NT2/D1 (cell line): Measurements from ENCODE around the gene TMEM121B.

Experiments
- DNase-seq: peaks from one replicate; pipeline ENCODE4 v3.0.0-alpha.2; 2011; ENCODE audit warnings: low read depth, low spot score
- H3K27me3 ChIP-seq: 2 replicates; pipeline ENCODE4 v1.6.0; 2011; ENCODE audit warnings: mild to moderate bottlenecking; ENCODE audit not compliant: insufficient read length, insufficient read depth
- H3K36me3 ChIP-seq: 2 replicates; pipeline ENCODE4 v1.6.1; 2011; ENCODE audit warnings: mild to moderate bottlenecking, low read length, mixed read lengths; ENCODE audit not compliant: insufficient read depth, insufficient read length
- H3K4me1 ChIP-seq: 2 replicates; pipeline ENCODE4 v1.5.1; 2011; ENCODE audit not compliant: insufficient read depth, insufficient read length
- H3K4me3 ChIP-seq: 2 replicates; pipeline ENCODE4 v1.5.1; 2011; ENCODE audit warnings: low read depth; ENCODE audit not compliant: insufficient read length
- H3K9ac ChIP-seq: 2 replicates; pipeline ENCODE4 v1.6.0; 2011; ENCODE audit warnings: low read depth; ENCODE audit not compliant: insufficient read length
- H3K9me3 ChIP-seq: 2 replicates; pipeline ENCODE4 v1.5.1; 2011; ENCODE audit warnings: mild to moderate bottlenecking, low read length; ENCODE audit not compliant: insufficient read depth
- SUZ12 ChIP-seq: IDR thresholded peaks from 2 replicates; pipeline ENCODE4 v1.6.1; 2011; ENCODE audit not compliant: insufficient read length, insufficient read depth; ENCODE audit errors: extremely low read depth
- YY1 ChIP-seq: IDR thresholded peaks from 2 replicates; pipeline ENCODE4 v1.6.1; 2011; ENCODE audit not compliant: insufficient read length, insufficient read depth
- ZNF274 ChIP-seq: IDR thresholded peaks from 2 replicates; pipeline ENCODE4 v1.6.1; 2011; ENCODE audit warnings: mild to moderate bottlenecking, low read depth, low read length

TMEM121B gene

DNA sequence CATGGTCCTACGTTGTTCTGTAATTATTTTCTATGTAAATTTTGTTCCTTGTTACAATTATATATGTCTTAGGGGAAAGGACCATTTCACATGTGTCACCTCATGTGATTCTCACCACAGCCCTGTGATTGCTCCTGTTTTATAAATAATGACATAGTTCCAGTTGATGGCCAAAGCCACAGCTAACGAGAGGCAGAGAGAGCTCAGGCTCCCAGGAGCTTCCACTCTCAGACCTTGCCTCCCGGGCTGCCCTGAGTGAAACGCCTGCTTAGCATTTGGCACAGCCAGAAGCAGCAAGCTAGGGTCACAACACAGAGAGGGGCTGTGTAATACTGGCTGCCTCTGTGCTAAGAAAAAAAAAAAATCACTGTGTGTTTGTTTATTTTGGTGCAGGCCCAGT, 5.9 kb downstream of the TMEM121B start:
- Histone ChIP-seq H3K4me1 (peaks cover 10% of the 10 kb centered on the region), H3K27me3 (no peaks in the 10 kb centered on the region), H3K9ac (no peak overlapping the region), H3K4me3 (no peak overlapping the region), H3K9me3 (no peaks in the 10 kb centered on the region), H3K36me3 (no peaks in the 10 kb centered on the region)
- DNase-seq, result no peak
- no peak for TF ChIP-seq ZNF274
- TF ChIP-seq SUZ12, result no peak
- TF ChIP-seq YY1, result no peak

DNA sequence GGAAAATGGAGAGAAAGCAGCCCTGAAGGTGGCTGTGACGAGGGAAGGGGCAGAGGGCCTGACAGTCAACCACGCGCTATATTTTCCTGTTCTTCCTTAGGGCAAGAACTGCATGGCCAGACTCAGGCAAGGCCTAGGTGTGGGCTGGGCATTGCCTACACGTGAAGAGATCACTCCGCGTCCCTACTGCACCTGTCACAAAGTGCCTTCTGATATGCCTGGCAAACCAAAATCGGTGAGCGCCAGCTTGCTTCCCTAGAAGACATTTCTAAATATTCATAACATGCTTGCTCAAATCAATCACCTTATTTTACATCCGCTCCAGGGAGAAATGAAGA, 6.3 kb downstream of the TMEM121B start:
- Histone ChIP-seq H3K27me3 (no peaks in the 10 kb centered on the region), H3K9me3 (no peaks in the 10 kb centered on the region), H3K36me3 (no peaks in the 10 kb centered on the region), H3K9ac (no peak overlapping the region), H3K4me1 (peaks cover 10% of the 10 kb centered on the region), H3K4me3 (no peak overlapping the region)
- TF ChIP-seq SUZ12, result no peak
- no peak for TF ChIP-seq YY1
- no peak for TF ChIP-seq ZNF274
- DNase-seq, result no peak

DNA sequence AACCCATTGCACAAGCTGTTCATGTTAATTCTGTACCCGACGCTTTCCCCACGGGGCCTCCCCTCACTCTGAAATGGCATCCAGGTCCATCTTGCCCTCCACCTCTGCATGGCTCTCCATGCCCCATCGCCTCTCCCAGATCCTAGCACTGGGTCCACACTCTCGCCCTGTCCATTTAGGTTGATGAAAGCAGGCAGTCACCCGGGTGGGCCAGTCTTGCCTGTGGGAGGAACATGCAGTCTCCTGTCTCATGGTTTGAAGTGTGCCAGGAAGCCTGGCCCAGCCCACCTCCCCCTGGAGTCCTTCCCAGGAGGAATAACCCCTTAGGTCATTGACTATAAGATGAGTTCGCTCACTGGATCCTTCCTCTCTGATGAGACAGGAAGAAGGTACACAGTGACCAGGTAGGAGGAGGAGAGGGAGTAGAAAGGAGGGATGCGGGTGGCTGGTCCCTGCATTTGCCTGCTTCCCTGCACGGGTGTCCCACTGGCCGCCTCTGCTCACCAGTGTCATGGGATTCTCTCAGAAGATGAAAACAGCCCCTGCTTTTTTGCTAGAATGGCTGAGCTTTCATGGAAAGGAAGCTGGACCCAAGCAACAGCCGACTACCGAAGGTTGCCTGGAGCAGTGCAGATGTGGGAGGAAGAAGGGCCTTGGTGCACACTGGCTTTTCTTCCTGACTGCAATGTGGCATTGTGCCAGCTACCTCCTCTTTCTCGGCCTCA, 6.8 kb downstream of the TMEM121B start:
- TF ChIP-seq SUZ12 (no peak), YY1 (no peak), ZNF274 (no peak)

DNA sequence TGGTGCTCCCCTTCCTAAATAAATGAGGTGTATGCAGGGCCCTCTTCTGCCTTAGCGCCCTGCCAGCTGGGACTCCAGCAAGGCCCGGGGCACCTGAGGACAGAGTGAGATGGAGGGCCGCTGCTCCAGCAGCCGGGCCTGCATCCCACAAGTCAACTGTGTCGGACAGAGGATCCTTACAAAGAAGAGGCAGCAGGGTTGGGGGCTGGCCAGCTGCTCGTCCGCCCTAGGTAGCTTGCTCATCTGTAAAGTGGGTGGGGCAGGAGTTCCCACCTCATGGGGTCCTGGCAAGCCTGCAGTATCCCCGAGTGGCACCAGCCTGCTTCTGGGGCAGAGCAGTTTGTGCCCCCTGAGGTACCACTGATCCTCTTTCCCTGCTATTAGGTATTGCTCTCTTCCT, 7.6 kb downstream of the TMEM121B start:
- H3K36me3 ChIP-seq, result peaks cover 9% of the 10 kb centered on the region
- H3K27me3 ChIP-seq, result no peaks in the 10 kb centered on the region
- no peak overlapping the region for H3K9ac ChIP-seq
- H3K4me3 ChIP-seq, result no peak overlapping the region
- H3K9me3 ChIP-seq, result no peaks in the 10 kb centered on the region
- DNase-seq, result no peak
- TF ChIP-seq SUZ12, result no peak
- no peak for TF ChIP-seq YY1
- TF ChIP-seq ZNF274, result no peak
- H3K4me1 ChIP-seq, result peaks cover 8% of the 10 kb centered on the region

More for the DNA sequence above, 6.8 kb downstream of the TMEM121B start:
- Histone ChIP-seq H3K36me3 (peaks cover 2% of the 10 kb centered on the region), H3K27me3 (no peaks in the 10 kb centered on the region), H3K4me1 (peaks cover 8% of the 10 kb centered on the region), H3K4me3 (no peak overlapping the region), H3K9ac (no peak overlapping the region), H3K9me3 (no peaks in the 10 kb centered on the region)
- no peak for DNase-seq

DNA sequence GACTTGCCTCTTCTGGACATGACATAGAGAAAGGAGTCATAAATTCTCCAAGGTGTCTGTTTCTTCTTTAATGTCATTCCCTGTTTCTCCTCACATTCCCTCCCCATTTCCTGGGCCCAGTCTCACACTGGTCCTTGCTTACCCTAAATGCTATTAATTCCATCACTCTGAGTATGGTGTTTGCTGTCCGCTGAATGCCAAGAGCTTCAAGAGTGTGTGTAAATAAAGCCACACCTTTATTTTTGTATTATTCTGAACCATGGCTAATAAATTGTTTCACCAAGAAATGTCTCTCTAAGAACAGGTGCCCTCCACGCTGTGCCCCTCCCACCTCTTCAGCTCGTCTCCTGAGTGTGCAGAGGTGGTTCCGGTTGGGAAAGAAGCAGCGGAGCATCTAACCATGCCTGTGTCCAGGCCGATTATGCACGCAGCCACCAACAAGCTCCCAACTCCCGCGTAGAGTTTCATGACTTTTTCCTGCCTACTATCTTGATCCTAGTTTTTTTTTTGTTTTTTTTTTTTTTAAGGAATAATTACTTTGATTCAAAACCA, 8.6 kb downstream of the TMEM121B start:
- peaks cover 15% of the 10 kb centered on the region for H3K36me3 ChIP-seq
- peaks cover 8% of the 10 kb centered on the region for H3K4me1 ChIP-seq
- no peak overlapping the region for H3K9ac ChIP-seq
- no peak for DNase-seq
- no peak overlapping the region for H3K4me3 ChIP-seq
- TF ChIP-seq YY1, result no peak
- no peak for TF ChIP-seq ZNF274
- TF ChIP-seq SUZ12, result no peak
- no peaks in the 10 kb centered on the region for H3K9me3 ChIP-seq
- no peaks in the 10 kb centered on the region for H3K27me3 ChIP-seq

DNA sequence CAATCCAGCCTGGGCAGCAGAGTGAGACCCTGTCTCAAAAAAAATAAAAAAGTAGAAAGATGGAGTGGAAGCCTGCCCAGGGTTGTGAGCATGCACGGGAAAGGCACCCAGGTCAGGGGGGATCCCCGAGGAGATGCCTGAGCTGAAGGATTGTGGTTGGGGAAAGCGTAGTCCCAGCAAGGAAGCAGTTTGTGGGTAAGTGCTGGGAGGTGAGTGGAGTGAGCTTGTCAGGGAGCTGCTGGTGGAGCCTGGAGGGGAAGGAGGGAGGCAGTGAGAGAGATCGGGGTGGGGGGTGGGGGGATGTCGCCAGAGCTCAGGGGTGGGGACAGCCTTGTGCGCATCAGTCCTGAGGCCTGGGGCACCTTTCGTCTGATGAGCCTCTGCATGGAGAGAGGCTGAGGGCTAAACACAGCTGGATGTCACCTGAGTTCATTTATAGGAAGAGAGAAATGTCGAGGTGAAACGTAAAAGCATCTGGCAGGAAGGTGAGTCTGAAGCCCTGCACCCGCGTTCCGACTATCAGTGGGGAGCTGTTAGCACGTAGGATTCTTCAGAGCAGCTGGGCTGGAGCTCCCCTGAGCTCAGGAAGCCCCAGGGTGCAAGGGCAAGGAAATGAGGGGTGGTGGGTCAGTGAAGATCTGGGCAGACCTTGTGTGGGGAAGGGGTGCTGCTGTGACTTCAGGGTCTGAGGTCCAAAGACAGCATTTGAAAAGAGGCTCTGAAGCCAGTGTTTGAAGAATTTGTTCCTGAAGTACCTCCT, 10.2 kb downstream of the TMEM121B start:
- no peak overlapping the region for H3K9ac ChIP-seq
- peaks cover 2% of the 10 kb centered on the region for H3K4me1 ChIP-seq
- TF ChIP-seq SUZ12, result no peak
- TF ChIP-seq YY1, result no peak
- no peak for TF ChIP-seq ZNF274
- DNase-seq, result no peak
- H3K9me3 ChIP-seq, result no peaks in the 10 kb centered on the region
- H3K4me3 ChIP-seq, result no peak overlapping the region
- H3K27me3 ChIP-seq, result no peaks in the 10 kb centered on the region
- peaks cover 31% of the 10 kb centered on the region for H3K36me3 ChIP-seq

DNA sequence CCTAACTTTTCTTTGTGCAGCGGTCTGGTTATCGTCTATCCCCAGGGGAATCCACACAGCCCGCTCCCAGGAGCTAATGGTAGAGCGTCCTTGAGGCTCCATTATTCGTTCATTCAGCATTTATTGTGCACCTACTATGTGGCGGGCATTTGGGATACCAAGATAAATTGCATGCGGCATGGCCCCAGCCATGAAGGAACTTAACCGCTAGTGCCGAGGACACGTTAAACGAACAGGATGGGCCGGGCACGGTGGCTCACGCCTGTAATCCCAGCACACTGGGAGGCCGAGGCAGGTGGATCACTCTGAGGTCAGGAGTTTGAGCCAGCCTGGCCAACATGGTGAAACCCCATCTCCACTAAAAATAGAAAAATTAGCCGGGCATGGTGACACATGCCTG, 11.2 kb downstream of the TMEM121B start:
- H3K9me3 ChIP-seq, result no peaks in the 10 kb centered on the region
- no peak for DNase-seq
- H3K27me3 ChIP-seq, result no peaks in the 10 kb centered on the region
- H3K9ac ChIP-seq, result no peak overlapping the region
- no peak for TF ChIP-seq ZNF274
- TF ChIP-seq YY1, result no peak
- TF ChIP-seq SUZ12, result no peak
- no peak overlapping the region for H3K4me3 ChIP-seq
- peaks cover 2% of the 10 kb centered on the region for H3K4me1 ChIP-seq
- H3K36me3 ChIP-seq, result peaks cover 40% of the 10 kb centered on the region
